Activated CD4-positive, alpha-beta memory T cell treated with anti-CD3 and anti-CD28 coated beads, Interleukin-2, amount 10 ng/mL, durations not matched to agents 7 days and 5 days (primary cell): ENCODE data around the gene CABP4. TPM values are rescaled to one million over a fixed set of nuclear protein-coding genes. Genes with fewer than 3 reads are reported as not detected.
"Not testable (repeated sequence)": the region's sequence is repeated elsewhere in the genome, so short reads cannot be mapped to it uniquely, and the experiment has no call there.

ENCODE experiments used
- CTCF ChIA-PET: fragments of 350-600 bp; sonication (Branson Sonifier 250); formaldehyde crosslinking; loops from one replicate; lab custom pipeline; 2021; ENCODE audit warnings: antibody characterized with exemption, inconsistent platforms; lab: Charles Lee
- POLR2A ChIA-PET: fragments of 350-600 bp; sonication (Branson Sonifier 250); formaldehyde crosslinking; loops from one replicate; lab custom pipeline; 2021; ENCODE audit warnings: antibody characterized with exemption; lab: Charles Lee
- DNase-seq: peaks from one replicate; pipeline ENCODE4 v3.0.0-alpha.2; 2020
- H3K27ac Mint-ChIP-seq: one replicate; pipeline ENCODE4 v1.8.0; 2021; ENCODE audit warnings: mild to moderate bottlenecking, mixed read lengths
- H3K27me3 Mint-ChIP-seq: one replicate; pipeline ENCODE4 v1.8.0; 2021; ENCODE audit warnings: mixed read lengths
- H3K36me3 Mint-ChIP-seq: one replicate; pipeline ENCODE4 v1.8.0; 2021; ENCODE audit warnings: low read depth, mixed read lengths
- H3K4me1 Mint-ChIP-seq: one replicate; pipeline ENCODE4 v1.8.0; 2021; ENCODE audit warnings: mixed read lengths
- H3K4me3 Mint-ChIP-seq: one replicate; pipeline ENCODE4 v1.8.0; 2021; ENCODE audit warnings: mild to moderate bottlenecking, mixed read lengths
- H3K9me3 Mint-ChIP-seq: one replicate; pipeline ENCODE4 v1.8.0; 2021; ENCODE audit warnings: mixed read lengths
- total RNA-seq, 2 experiments: library from RNA; stranded (reverse); gene quantifications; one replicate each; pipeline ENCODE4 v1.2.3, GENCODE V29; 2021

Gene CABP4
- total RNA-seq, 2 experiments from 2014 or later, result 2.3 to 3.3 TPM

DNA sequence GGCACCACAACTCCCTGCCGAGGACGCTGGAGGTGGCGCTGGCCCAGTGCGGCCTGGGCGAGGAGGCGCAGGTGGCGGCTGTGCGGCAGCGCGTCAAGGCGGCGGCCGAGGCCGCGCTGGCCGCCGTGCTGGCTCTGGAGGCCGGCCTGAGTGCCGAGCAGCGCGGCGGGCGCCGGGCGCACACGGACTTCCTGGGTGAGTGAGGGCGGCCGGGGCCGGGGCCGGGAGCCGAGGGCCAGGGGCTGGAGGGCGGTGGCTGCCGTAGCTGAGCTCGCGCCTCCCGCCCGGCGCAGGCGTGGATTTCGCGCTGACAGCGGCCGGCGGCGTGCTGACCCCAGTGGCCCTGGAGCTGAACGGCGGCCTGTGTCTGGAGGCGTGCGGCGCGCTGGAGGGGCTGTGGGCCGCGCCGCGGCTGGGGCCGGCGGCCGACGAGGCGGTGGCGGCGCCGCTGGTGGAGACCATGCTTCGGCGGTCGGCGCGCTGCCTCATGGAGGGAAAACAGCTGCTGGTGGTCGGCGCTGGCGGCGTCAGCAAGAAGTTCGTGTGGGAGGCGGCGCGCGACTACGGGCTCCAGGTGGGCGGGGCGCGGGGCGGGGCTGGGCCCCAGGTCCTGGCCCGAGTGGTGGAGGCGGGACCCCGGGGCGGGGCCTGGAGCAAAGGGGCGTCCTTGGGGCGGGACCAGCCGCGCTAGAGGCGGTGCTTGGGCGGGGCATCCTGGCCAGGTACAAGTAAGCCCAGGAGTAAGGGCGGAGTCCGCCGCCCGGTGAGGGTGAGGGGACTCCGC, 34.3 kb upstream of the CABP4 start:
- no peaks in the 10 kb centered on the region for H3K9me3 Mint-ChIP-seq
- peak; percentile 97 for DNase-seq
- no peaks in the 10 kb centered on the region for H3K36me3 Mint-ChIP-seq
- POLR2A ChIA-PET, result interaction anchor here (0.8 to 11.7 kb wide), 8 partner anchors 7 to 67 kb away, joined by 3 to 155 read pairs (median 22); partner anchors contain the start of genes POLD4, PPP1CA, PTPRCAP and RPS6KB2
- H3K27me3 Mint-ChIP-seq, result peaks cover 12% of the 10 kb centered on the region
- no peak overlapping the region for H3K27ac Mint-ChIP-seq
- H3K4me1 Mint-ChIP-seq, result peaks cover 56% of the 10 kb centered on the region
- CTCF ChIA-PET, result interaction anchor here (0.5 to 1.5 kb wide), 4 partner anchors 16 to 990 kb away, joined by 3 to 9 read pairs (median 4); partner anchors contain the start of genes PPP1CA, PTPRCAP and TBC1D10C
- peak overlapping the region; percentile 71 for H3K4me3 Mint-ChIP-seq

DNA sequence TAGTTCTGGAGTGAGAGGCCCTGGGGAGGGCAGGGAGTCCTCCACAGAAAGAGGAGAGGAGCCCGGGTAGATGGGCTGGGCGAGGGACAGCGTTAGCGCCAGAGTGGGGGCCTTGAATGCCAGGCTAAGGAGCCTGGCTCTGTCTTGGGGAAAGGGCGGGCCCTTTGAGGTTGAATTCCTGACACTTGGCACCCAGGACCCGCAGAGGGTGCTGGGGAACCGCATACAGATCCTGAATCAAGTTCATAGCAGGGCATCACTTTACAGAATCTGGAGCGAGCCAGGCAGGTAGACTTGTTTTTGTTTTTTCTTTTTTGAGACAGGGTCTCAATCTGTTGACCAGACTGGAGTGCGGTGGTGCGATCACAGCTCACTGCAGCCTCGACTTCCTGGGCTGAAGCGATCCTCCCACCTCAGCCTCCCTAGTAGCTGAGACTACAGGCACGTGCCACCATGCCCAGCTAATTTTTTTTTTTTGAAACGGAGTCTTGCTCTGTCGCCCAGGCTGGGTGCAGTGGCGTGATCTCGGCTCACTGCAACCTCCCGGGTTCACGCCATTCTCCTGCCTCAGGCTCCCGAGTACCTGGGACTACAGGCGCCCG, 33.6 kb upstream of the CABP4 start:
- Mint-ChIP-seq H3K27me3 (peaks cover 6% of the 10 kb centered on the region), H3K36me3 (no peaks in the 10 kb centered on the region), H3K9me3 (no peaks in the 10 kb centered on the region), H3K4me1 (peaks cover 49% of the 10 kb centered on the region), H3K27ac (no peak overlapping the region), H3K4me3 (peak overlapping the region; percentile 45)
- no peak for DNase-seq
- ChIA-PET POLR2A (interaction anchor here (2.5 to 11.7 kb wide), 5 partner anchors 10 to 19 kb away, joined by 16 to 155 read pairs (median 66); partner anchors contain the start of genes PPP1CA, PTPRCAP and TBC1D10C), CTCF (no interaction called here)

DNA sequence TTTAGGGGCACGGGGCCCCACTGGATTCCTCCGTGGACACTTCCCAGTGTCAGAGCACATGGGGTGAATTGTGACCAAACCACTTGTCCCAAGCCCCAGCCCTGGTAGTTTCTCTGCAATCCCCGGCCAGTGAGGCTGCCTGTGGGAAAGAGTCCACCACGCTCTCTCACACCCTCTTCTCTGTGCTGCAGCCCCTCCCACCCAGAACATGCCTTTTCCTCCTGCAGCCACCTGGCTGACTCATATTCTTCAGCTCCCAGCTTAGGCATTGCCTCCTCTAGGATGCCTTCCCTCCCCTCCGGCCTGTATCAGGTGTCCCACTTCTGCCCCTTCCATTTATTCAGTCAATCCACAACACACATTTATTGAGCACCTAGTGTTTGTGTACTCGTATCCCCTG, 32.3 kb upstream of the CABP4 start:
- DNase-seq, result no peak
- H3K9me3 Mint-ChIP-seq, result no peaks in the 10 kb centered on the region
- ChIA-PET CTCF (interaction anchor here (1.0 kb wide), 1 partner anchor 21 kb away, joined by 5 read pairs; the partner anchor contains the start of gene PPP1CA), POLR2A (interaction anchor here (1.2 to 4.5 kb wide), 4 partner anchors 10 to 22 kb away, joined by 3 to 25 read pairs (median 12); partner anchors contain the start of genes PPP1CA and PTPRCAP)
- no peak overlapping the region for H3K27ac Mint-ChIP-seq
- H3K4me1 Mint-ChIP-seq, result peaks cover 51% of the 10 kb centered on the region
- no peak overlapping the region for H3K4me3 Mint-ChIP-seq
- H3K36me3 Mint-ChIP-seq, result no peaks in the 10 kb centered on the region
- no peaks in the 10 kb centered on the region for H3K27me3 Mint-ChIP-seq

DNA sequence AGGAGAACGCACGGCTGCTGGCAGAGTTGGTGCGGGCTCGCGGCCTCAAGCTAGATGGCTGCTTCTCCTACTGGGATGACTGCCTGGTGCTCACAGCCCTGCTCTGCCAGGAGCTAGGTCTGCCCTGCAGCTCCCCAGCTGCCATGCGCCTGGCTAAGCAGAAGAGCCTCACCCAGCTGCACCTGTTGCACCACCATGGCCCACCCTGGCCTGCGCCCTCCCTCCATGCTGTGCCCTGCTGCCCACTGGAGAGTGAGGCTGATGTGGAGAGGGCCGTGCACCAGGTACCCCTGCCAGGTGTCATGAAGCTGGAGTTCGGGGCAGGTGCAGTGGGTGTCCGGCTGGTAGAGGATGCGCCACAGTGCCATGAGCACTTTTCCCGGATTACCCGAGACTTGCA, 31.7 kb upstream of the CABP4 start:
- Mint-ChIP-seq H3K27ac (no peak overlapping the region), H3K4me3 (no peak overlapping the region), H3K9me3 (no peaks in the 10 kb centered on the region), H3K4me1 (peaks cover 48% of the 10 kb centered on the region), H3K36me3 (no peaks in the 10 kb centered on the region), H3K27me3 (no peaks in the 10 kb centered on the region)
- no peak for DNase-seq
- CTCF ChIA-PET, result interaction anchor here (1.0 kb wide), 1 partner anchor 22 kb away, joined by 5 read pairs; the partner anchor contains the start of gene PPP1CA
- POLR2A ChIA-PET, result interaction anchor here (1.2 to 4.5 kb wide), 4 partner anchors 11 to 22 kb away, joined by 3 to 25 read pairs (median 12); partner anchors contain the start of genes PPP1CA and PTPRCAP

DNA sequence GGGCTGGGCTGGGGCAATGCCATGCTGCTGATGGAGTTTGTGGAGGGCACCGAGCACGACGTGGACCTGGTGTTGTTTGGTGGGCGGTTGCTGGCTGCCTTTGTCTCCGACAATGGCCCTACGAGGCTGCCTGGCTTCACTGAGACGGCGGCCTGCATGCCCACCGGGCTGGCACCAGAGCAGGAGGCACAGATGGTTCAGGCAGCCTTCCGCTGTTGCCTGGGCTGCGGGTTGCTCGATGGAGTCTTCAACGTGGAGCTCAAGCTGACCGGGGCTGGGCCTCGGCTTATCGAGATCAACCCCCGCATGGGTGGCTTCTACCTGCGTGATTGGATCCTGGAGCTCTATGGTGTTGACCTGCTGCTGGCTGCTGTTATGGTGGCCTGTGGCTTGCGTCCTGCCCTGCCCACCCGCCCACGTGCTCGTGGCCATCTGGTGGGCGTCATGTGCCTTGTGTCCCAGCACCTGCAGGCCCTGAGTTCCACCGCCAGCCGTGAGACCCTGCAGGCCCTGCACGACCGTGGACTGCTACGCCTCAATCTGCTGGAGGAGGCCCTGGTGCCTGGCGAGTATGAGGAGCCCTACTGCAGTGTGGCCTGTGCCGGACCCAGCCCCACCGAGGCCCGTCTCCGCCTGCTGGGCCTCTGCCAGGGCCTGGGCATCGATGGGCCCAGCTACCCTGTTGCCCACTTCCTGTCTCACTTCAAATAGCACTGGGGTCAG, 31.1 kb upstream of the CABP4 start:
- ChIA-PET CTCF (no interaction called here), POLR2A (interaction anchor here (0.7 to 4.5 kb wide), 6 partner anchors 9 to 23 kb away, joined by 3 to 25 read pairs (median 7); partner anchors contain the start of genes PPP1CA and PTPRCAP)
- no peak for DNase-seq
- Mint-ChIP-seq H3K4me1 (peaks cover 49% of the 10 kb centered on the region), H3K36me3 (no peaks in the 10 kb centered on the region), H3K27ac (no peak overlapping the region), H3K27me3 (no peaks in the 10 kb centered on the region), H3K9me3 (no peaks in the 10 kb centered on the region), H3K4me3 (no peak overlapping the region)

DNA sequence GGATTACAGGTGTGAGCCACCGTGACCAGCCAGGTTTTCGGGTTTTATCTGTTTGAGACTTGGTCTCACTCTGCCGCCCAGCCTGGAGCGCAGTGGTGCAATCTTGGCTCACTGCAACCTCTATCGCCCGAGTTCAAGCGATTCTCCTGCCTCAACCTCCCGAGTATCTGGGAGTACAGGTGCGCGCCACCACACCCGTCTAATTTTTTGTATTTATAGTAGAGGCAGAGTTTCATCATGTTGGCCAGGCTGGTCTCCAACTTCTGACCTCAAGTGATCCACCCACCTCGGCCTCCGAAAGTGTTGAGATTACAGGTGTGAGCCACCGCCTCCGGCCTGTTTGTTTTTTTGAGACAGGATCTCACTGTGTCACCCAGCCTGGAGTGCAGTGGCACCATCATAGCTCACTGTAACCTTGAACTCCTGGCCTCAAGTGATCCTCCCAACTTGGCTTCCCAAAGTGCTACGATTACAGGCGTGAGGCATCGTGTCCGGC, 27.7 kb upstream of the CABP4 start:
- ChIA-PET CTCF (interaction anchor here (0.6 to 2.2 kb wide), 5 partner anchors 10 to 64 kb away, joined by 3 to 9 read pairs (median 9); partner anchors contain the start of genes PPP1CA, PTPRCAP and TBC1D10C), POLR2A (interaction anchor here (0.6 to 15.2 kb wide), 9 partner anchors 9 to 139 kb away, joined by 3 to 361 read pairs (median 19); partner anchors contain the start of genes PPP1CA, PTPRCAP, RAD9A and TBC1D10C)
- H3K4me3 Mint-ChIP-seq, result peak overlapping the region; percentile 95
- not testable (repeated sequence) for H3K27me3 Mint-ChIP-seq, H3K9me3 Mint-ChIP-seq, DNase-seq
- peak overlapping the region; percentile 94 for H3K27ac Mint-ChIP-seq
- H3K4me1 Mint-ChIP-seq, result peaks cover 58% of the 10 kb centered on the region
- peaks cover 12% of the 10 kb centered on the region for H3K36me3 Mint-ChIP-seq

DNA sequence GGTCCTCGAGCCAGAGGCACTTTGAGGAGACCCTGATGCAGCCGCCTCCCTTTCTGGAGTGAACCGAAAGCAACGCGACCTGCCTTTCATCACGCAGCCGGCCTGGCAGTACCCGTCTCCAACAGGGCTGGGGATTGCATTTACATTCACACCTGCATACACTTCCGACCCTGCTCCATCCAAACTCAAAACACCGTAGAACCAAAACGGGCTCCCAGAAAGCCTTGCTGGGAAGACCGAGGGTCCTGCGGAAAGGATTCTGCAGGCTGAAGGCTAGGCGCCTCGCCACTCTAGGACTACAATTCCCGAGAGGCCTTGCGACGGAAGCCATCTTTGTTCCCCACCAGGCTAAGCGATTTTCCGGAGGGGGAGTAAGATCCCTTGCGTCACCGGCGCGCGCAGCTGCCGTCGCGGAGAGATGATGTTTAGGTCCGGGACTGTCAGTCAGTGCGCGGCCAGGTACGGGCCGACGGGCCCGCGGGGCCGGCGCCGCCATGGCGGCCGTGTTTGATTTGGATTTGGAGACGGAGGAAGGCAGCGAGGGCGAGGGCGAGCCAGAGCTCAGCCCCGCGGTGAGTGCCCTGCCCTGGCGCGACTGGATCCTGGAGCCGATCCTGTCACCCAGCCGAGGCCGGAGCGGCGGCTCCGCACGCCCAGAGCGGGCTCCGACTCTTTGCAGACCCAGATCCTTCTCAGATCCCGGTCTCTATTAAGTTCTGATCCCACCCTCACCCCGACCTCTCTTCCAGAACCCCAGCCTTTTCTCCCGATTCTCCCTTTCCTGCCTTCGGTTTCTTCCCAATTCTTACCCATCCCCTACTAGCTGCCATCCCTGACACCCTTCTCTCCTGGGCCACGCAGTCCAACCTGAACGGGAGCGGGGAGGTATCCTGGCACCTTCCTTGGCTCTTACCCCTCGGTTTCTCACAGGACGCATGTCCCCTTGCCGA, 26.8 kb upstream of the CABP4 start, which contains the start of gene RPS6KB2:
TSS of gene RPS6KB2 (plus strand) at position 443 of the 950 bp plus-strand sequence. CDS start at position 495, 52 bp downstream.
- POLR2A ChIA-PET, result interaction anchor here (0.7 to 15.2 kb wide), 14 partner anchors 10 to 150 kb away, joined by 3 to 361 read pairs (median 5); partner anchors contain the start of genes CORO1B, PPP1CA, PTPRCAP and RAD9A
- Mint-ChIP-seq H3K4me3 (peak within 1 kb of the TSS; percentile 95), H3K4me1 (peaks cover 60% of the 10 kb centered on the region), H3K27ac (peak within 1 kb of the TSS; percentile 94), H3K27me3 (no peaks in the 10 kb centered on the region), H3K9me3 (no peaks in the 10 kb centered on the region), H3K36me3 (peaks cover 20% of the 10 kb centered on the region)
- CTCF ChIA-PET, result interaction anchor here (0.6 to 2.2 kb wide), 6 partner anchors 9 to 64 kb away, joined by 3 to 9 read pairs (median 7); partner anchors contain the start of genes PPP1CA, PTPRCAP and TBC1D10C
- peak; percentile 100 for DNase-seq

DNA sequence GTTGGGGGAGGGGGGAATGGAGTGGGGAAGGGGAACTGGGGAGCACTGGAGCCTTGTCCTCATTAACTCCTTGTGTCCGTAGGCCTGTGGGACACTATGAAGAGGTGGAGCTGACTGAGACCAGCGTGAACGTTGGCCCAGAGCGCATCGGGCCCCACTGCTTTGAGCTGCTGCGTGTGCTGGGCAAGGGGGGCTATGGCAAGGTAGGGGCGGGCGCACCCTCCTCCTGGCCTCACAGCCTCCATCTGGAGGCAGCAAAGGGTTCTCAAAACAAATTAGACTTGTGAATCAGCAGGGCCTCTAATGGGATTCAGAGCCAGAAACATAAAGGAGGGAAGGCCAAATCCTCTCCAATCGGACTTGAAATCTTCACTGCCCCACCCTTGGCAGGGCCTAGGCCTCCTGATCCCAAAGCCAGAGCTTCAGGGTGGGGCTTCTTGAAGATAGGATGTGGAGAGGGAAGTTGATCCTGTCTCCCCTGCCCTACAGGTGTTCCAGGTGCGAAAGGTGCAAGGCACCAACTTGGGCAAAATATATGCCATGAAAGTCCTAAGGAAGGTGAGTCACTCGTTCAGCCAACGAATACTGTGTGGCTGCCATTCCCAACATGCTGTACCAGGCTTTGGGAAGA, 26.0 kb upstream of the CABP4 start:
- CTCF ChIA-PET, result interaction anchor here (1.7 to 2.1 kb wide), 3 partner anchors 10 to 28 kb away, joined by 5 to 9 read pairs (median 9); partner anchors contain the start of gene PPP1CA
- Mint-ChIP-seq H3K27me3 (no peaks in the 10 kb centered on the region), H3K4me1 (peaks cover 68% of the 10 kb centered on the region), H3K4me3 (peak overlapping the region; percentile 95), H3K9me3 (no peaks in the 10 kb centered on the region), H3K27ac (peak overlapping the region; percentile 94), H3K36me3 (peaks cover 26% of the 10 kb centered on the region)
- POLR2A ChIA-PET, result interaction anchor here (0.7 to 15.2 kb wide), 14 partner anchors 9 to 151 kb away, joined by 3 to 361 read pairs (median 5); partner anchors contain the start of genes CORO1B, PPP1CA, PTPRCAP and TBC1D10C
- DNase-seq, result no peak

DNA sequence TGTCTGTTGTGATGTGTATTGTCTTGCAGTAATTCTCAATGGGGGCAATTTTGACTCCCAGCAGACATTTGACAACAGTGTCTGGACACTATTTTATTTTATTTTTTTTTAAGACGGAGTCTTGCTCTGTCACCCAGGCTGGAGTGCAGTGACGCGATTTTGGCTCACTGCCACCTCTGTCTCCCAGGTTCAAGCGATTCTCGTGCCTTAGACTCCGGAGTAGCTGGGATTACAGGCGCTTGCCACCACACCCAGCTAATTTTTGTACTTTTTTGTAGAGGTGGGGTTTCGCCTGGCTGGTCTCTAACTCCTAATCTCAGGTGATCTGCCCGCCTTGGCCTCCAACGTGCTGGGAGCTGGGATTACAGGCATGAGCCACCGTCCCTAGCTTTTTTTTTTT, 25.4 kb upstream of the CABP4 start:
- peak overlapping the region; percentile 95 for H3K4me3 Mint-ChIP-seq
- no peak for DNase-seq
- H3K36me3 Mint-ChIP-seq, result peaks cover 30% of the 10 kb centered on the region
- H3K4me1 Mint-ChIP-seq, result peaks cover 70% of the 10 kb centered on the region
- no peaks in the 10 kb centered on the region for H3K9me3 Mint-ChIP-seq
- ChIA-PET CTCF (interaction anchor here (1.7 kb wide), 1 partner anchor 9 kb away, joined by 5 read pairs; no protein-coding TSS in a partner anchor), POLR2A (interaction anchor here (0.7 to 15.2 kb wide), 8 partner anchors 9 to 46 kb away, joined by 3 to 361 read pairs (median 21); partner anchors contain the start of genes PPP1CA, PTPRCAP, RAD9A and TBC1D10C)
- no peak overlapping the region for H3K27ac Mint-ChIP-seq
- no peaks in the 10 kb centered on the region for H3K27me3 Mint-ChIP-seq
